Thyroid gland (tissue), 4 donors: ENCODE measurements around the gene GPR173.

Experiments
- CTCF ChIP-seq, 6 experiments: fragments of 200-600 bp in 3 of 6; fragments of 450-650 bp in 3 of 6; sonication (generic) in 3 of 6; IDR thresholded peaks; one replicate each; pipeline ENCODE4 v1.5.1; 2016 to 2019; ENCODE audit warnings: antibody characterized with exemption in 6 of 6, mild to moderate bottlenecking in 2 of 6, inconsistent platforms in 1 of 6, moderate library complexity in 1 of 6
- POLR2A ChIP-seq, 2 donors: fragments of 450-650 bp; IDR thresholded peaks; one replicate each; pipeline ENCODE4 v1.6.1; 2017; ENCODE audit warnings: antibody characterized with exemption in 2 of 2, mild to moderate bottlenecking in 2 of 2, moderate library complexity in 1 of 2

- no peak for TF ChIP-seq POLR2A (IDR thresholded peaks at IDR 0.05)
- TF ChIP-seq CTCF (IDR thresholded peaks at IDR 0.05): no peak
These were observed 6.8 kb downstream of the GPR173 start for GRCh38 chrX:53055244-53055849.
